Measurements from ENCODE around the gene RELB.

Gene RELB

GRCh38 chr19:45076851-45077730, 75.8 kb downstream of the RELB start:
- CTCF ChIA-PET: no interaction called here
- Histone ChIP-seq H3K4me1 (ENCODE audit: control extremely low read depth in 1 of 4, control insufficient read depth in 4 of 4, insufficient read depth in 4 of 4, low read length in 3 of 4) (peaks cover 9 to 51% (median 44%) of the 10 kb centered on the region in 4 experiments), H3K27ac (ENCODE audit: insufficient read depth in 1 of 2, low read depth in 1 of 2, low read length in 2 of 2, poor library complexity in 1 of 2, severe bottlenecking in 2 of 2) (peak overlapping the region in 1 of 2 experiments; percentile 34), H3K4me3 (ENCODE audit: control insufficient read depth in 1 of 7, extremely low read depth in 1 of 7, insufficient read depth in 4 of 7, low read depth in 2 of 7, low read length in 6 of 7) (peak overlapping the region in 5 of 7 experiments; percentile 74 to 86 (median 78)), H3K36me3 (ENCODE audit: control insufficient read depth in 4 of 4, insufficient read depth in 4 of 4, low read length in 3 of 4) (peaks cover 4 to 15% (median 5%) of the 10 kb centered on the region in 4 experiments), H3K27me3 (replicated peaks in 2 of 5; ENCODE audit: control insufficient read depth in 4 of 5, insufficient read depth in 5 of 5, low read length in 4 of 5) (no peaks in the 10 kb centered on the region), H3K9me3 (ENCODE audit: control extremely low read depth in 1 of 5, control insufficient read depth in 4 of 5, insufficient read depth in 2 of 5, low read depth in 1 of 5, low read length in 4 of 5) (no peaks in the 10 kb centered on the region)
- POLR2A ChIA-PET: interaction anchor here (0.5 to 0.7 kb wide), 2 partner anchors 15 to 161 kb away, joined by 3 to 4 read pairs; no protein-coding TSS in a partner anchor
- WGBS (ENCODE audit: insufficient coverage): 90% methylated on average over 14 of the region's 15 CpGs
- no peak for DNase-seq

GRCh38 chr19:45078390-45079062, 77.3 kb downstream of the RELB start:
- DNase-seq: no peak
- Histone ChIP-seq H3K36me3 (ENCODE audit: control insufficient read depth in 4 of 4, insufficient read depth in 4 of 4, low read length in 3 of 4) (peaks cover 4 to 10% (median 7%) of the 10 kb centered on the region in 4 experiments), H3K27me3 (replicated peaks in 2 of 5; ENCODE audit: control insufficient read depth in 4 of 5, insufficient read depth in 5 of 5, low read length in 4 of 5) (no peaks in the 10 kb centered on the region), H3K27ac (ENCODE audit: insufficient read depth in 1 of 2, low read depth in 1 of 2, low read length in 2 of 2, poor library complexity in 1 of 2, severe bottlenecking in 2 of 2) (peak overlapping the region in 1 of 2 experiments; percentile 90), H3K4me1 (ENCODE audit: control extremely low read depth in 1 of 4, control insufficient read depth in 4 of 4, insufficient read depth in 4 of 4, low read length in 3 of 4) (peaks cover 9 to 51% (median 44%) of the 10 kb centered on the region in 4 experiments), H3K4me3 (ENCODE audit: control insufficient read depth in 1 of 7, extremely low read depth in 1 of 7, insufficient read depth in 4 of 7, low read depth in 2 of 7, low read length in 6 of 7) (peak overlapping the region; percentile 94 to 99 (median 96)), H3K9me3 (ENCODE audit: control extremely low read depth in 1 of 5, control insufficient read depth in 4 of 5, insufficient read depth in 2 of 5, low read depth in 1 of 5, low read length in 4 of 5) (no peaks in the 10 kb centered on the region)
- POLR2A ChIA-PET: interaction anchor here (0.9 to 2.0 kb wide), 3 partner anchors 9 to 14 kb away, joined by 3 to 6 read pairs (median 5); partner anchors contain the start of gene PPP1R37
- CTCF ChIA-PET: interaction anchor here (1.0 to 1.5 kb wide), 2 partner anchors 47 to 108 kb away, joined by 3 to 4 read pairs; no protein-coding TSS in a partner anchor
- WGBS (ENCODE audit: insufficient coverage): 80% methylated on average over 7 of the region's 10 CpGs

- Histone ChIP-seq H3K27me3 (replicated peaks in 2 of 5; ENCODE audit: control insufficient read depth in 4 of 5, insufficient read depth in 5 of 5, low read length in 4 of 5) (no peaks in the 10 kb centered on the region), H3K27ac (ENCODE audit: insufficient read depth in 1 of 2, low read depth in 1 of 2, low read length in 2 of 2, poor library complexity in 1 of 2, severe bottlenecking in 2 of 2) (peak within 1 kb of the TSS; percentile 84 to 90), H3K4me3 (ENCODE audit: control insufficient read depth in 1 of 7, extremely low read depth in 1 of 7, insufficient read depth in 4 of 7, low read depth in 2 of 7, low read length in 6 of 7) (peak within 1 kb of the TSS; percentile 94 to 99 (median 96)), H3K36me3 (ENCODE audit: control insufficient read depth in 4 of 4, insufficient read depth in 4 of 4, low read length in 3 of 4) (peaks cover 4 to 10% (median 7%) of the 10 kb centered on the region in 4 experiments), H3K4me1 (ENCODE audit: control extremely low read depth in 1 of 4, control insufficient read depth in 4 of 4, insufficient read depth in 4 of 4, low read length in 3 of 4) (peaks cover 9 to 49% (median 44%) of the 10 kb centered on the region in 4 experiments), H3K9me3 (ENCODE audit: control extremely low read depth in 1 of 5, control insufficient read depth in 4 of 5, insufficient read depth in 2 of 5, low read depth in 1 of 5, low read length in 4 of 5) (no peaks in the 10 kb centered on the region)
- 0% methylated on average over 53 of the region's 61 CpGs for WGBS (ENCODE audit: insufficient coverage)
- DNase-seq: peak; percentile 84 to 93 (median 88)
- ChIA-PET CTCF (interaction anchor here (0.7 to 1.5 kb wide), 3 partner anchors 47 to 108 kb away, joined by 3 to 4 read pairs (median 3); no protein-coding TSS in a partner anchor), POLR2A (interaction anchor here (0.9 to 2.0 kb wide), 3 partner anchors 8 to 13 kb away, joined by 3 to 6 read pairs (median 5); partner anchors contain the start of gene PPP1R37)
These were observed 78.0 kb downstream of the RELB start, which contains the start of gene GEMIN7 for GRCh38 chr19:45079063-45079910. Gene GEMIN7 (plus strand): TSS chr19:45079260. CDS start chr19:45090115, 10,855 bp downstream.

GRCh38 chr19:45079911-45080370, 78.7 kb downstream of the RELB start:
- POLR2A ChIA-PET: interaction anchor here (0.7 to 2.0 kb wide), 2 partner anchors 13 to 124 kb away, joined by 4 to 6 read pairs; partner anchors contain the start of gene PPP1R37
- CTCF ChIA-PET: interaction anchor here (0.7 to 1.5 kb wide), 2 partner anchors 61 to 107 kb away, joined by 3 read pairs; no protein-coding TSS in a partner anchor
- no peak for DNase-seq
- H3K4me1 ChIP-seq (ENCODE audit: control extremely low read depth in 1 of 4, control insufficient read depth in 4 of 4, insufficient read depth in 4 of 4, low read length in 3 of 4): peaks cover 9 to 43% (median 39%) of the 10 kb centered on the region in 4 experiments
- H3K27ac ChIP-seq (ENCODE audit: insufficient read depth in 1 of 2, low read depth in 1 of 2, low read length in 2 of 2, poor library complexity in 1 of 2, severe bottlenecking in 2 of 2): peak overlapping the region; percentile 84 to 90
- H3K9me3 ChIP-seq (ENCODE audit: control extremely low read depth in 1 of 5, control insufficient read depth in 4 of 5, insufficient read depth in 2 of 5, low read depth in 1 of 5, low read length in 4 of 5): no peaks in the 10 kb centered on the region
- 23% methylated on average over 5 of the region's 6 CpGs for WGBS (ENCODE audit: insufficient coverage)
- H3K4me3 ChIP-seq (ENCODE audit: control insufficient read depth in 1 of 7, extremely low read depth in 1 of 7, insufficient read depth in 4 of 7, low read depth in 2 of 7, low read length in 6 of 7): peak overlapping the region; percentile 94 to 99 (median 96)
- H3K36me3 ChIP-seq (ENCODE audit: control insufficient read depth in 4 of 4, insufficient read depth in 4 of 4, low read length in 3 of 4): peaks cover 4 to 10% (median 7%) of the 10 kb centered on the region in 4 experiments
- H3K27me3 ChIP-seq (replicated peaks in 2 of 5; ENCODE audit: control insufficient read depth in 4 of 5, insufficient read depth in 5 of 5, low read length in 4 of 5): no peaks in the 10 kb centered on the region

- no peak for DNase-seq
- H3K27ac ChIP-seq (ENCODE audit: insufficient read depth in 1 of 2, low read depth in 1 of 2, low read length in 2 of 2, poor library complexity in 1 of 2, severe bottlenecking in 2 of 2): no peak overlapping the region
- ChIA-PET CTCF (no interaction called here), POLR2A (no interaction called here)
- H3K4me1 ChIP-seq (ENCODE audit: control extremely low read depth in 1 of 4, control insufficient read depth in 4 of 4, insufficient read depth in 4 of 4, low read length in 3 of 4): peaks cover 7 to 33% (median 21%) of the 10 kb centered on the region in 4 experiments
- H3K4me3 ChIP-seq (ENCODE audit: control insufficient read depth in 1 of 7, extremely low read depth in 1 of 7, insufficient read depth in 4 of 7, low read depth in 2 of 7, low read length in 6 of 7): no peak overlapping the region
- peaks cover 8 to 21% (median 11%) of the 10 kb centered on the region in 4 experiments for H3K36me3 ChIP-seq (ENCODE audit: control insufficient read depth in 4 of 4, insufficient read depth in 4 of 4, low read length in 3 of 4)
- H3K9me3 ChIP-seq (ENCODE audit: control extremely low read depth in 1 of 5, control insufficient read depth in 4 of 5, insufficient read depth in 2 of 5, low read depth in 1 of 5, low read length in 4 of 5): no peaks in the 10 kb centered on the region
- H3K27me3 ChIP-seq (replicated peaks in 2 of 5; ENCODE audit: control insufficient read depth in 4 of 5, insufficient read depth in 5 of 5, low read length in 4 of 5): no peaks in the 10 kb centered on the region
- WGBS (ENCODE audit: insufficient coverage): 100% methylated on average over 2 of the region's 5 CpGs
These were observed 80.9 kb downstream of the RELB start for GRCh38 chr19:45082170-45082569.

GRCh38 chr19:45086480-45086879, 85.2 kb downstream of the RELB start:
- ChIA-PET POLR2A (no interaction called here), CTCF (interaction anchor here (1.0 to 2.1 kb wide), 6 partner anchors 12 to 95 kb away, joined by 3 to 9 read pairs (median 3); no protein-coding TSS in a partner anchor)
- H3K36me3 ChIP-seq (ENCODE audit: control insufficient read depth in 4 of 4, insufficient read depth in 4 of 4, low read length in 3 of 4): peaks cover 8 to 44% (median 20%) of the 10 kb centered on the region in 4 experiments
- no peak overlapping the region for H3K4me3 ChIP-seq (ENCODE audit: control insufficient read depth in 1 of 7, extremely low read depth in 1 of 7, insufficient read depth in 4 of 7, low read depth in 2 of 7, low read length in 6 of 7)
- no peaks in the 10 kb centered on the region for H3K27me3 ChIP-seq (replicated peaks in 2 of 5; ENCODE audit: control insufficient read depth in 4 of 5, insufficient read depth in 5 of 5, low read length in 4 of 5)
- no peaks in the 10 kb centered on the region for H3K9me3 ChIP-seq (ENCODE audit: control extremely low read depth in 1 of 5, control insufficient read depth in 4 of 5, insufficient read depth in 2 of 5, low read depth in 1 of 5, low read length in 4 of 5)
- 94% methylated on average over 2 of the region's 4 CpGs for WGBS (ENCODE audit: insufficient coverage)
- H3K27ac ChIP-seq (ENCODE audit: insufficient read depth in 1 of 2, low read depth in 1 of 2, low read length in 2 of 2, poor library complexity in 1 of 2, severe bottlenecking in 2 of 2): no peak overlapping the region
- H3K4me1 ChIP-seq (ENCODE audit: control extremely low read depth in 1 of 4, control insufficient read depth in 4 of 4, insufficient read depth in 4 of 4, low read length in 3 of 4): peaks cover 3 to 26% (median 19%) of the 10 kb centered on the region in 4 experiments
- no peak for DNase-seq

Measured in common myeloid progenitor, CD34-positive (primary cell).